Left hindlimb (tissue), 1 donor: ENCODE results near the gene CALML5.

Experiments used
- DNase-seq: peaks from one replicate; pipeline ENCODE4 v3.0.0-alpha.2; 2018

CALML5 gene

GRCh38 chr10:5498791-5499492 is 428 bp downstream of the CALML5 start:
- DNase-seq, result peak; percentile 26

- DNase-seq, result peak; percentile 18
Observed at GRCh38 chr10:5497948-5498730, 1.2 kb downstream of the CALML5 start.

DNA sequence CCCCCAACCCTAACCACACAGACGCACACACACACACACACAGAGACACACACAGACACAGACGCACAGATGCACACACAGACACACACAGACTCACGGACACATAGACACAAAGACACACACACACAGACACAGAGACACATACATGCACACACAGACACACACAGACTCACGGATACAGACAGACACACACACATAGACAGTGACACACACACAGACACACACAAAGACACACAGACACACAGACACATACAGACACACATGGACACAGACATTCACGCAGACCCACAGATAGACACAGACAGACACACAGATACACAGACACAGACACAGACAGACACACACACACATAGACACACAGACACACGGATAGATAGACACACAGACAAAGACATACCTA is 2.1 kb downstream of the CALML5 start:
- DNase-seq, result peak; percentile 3

DNA sequence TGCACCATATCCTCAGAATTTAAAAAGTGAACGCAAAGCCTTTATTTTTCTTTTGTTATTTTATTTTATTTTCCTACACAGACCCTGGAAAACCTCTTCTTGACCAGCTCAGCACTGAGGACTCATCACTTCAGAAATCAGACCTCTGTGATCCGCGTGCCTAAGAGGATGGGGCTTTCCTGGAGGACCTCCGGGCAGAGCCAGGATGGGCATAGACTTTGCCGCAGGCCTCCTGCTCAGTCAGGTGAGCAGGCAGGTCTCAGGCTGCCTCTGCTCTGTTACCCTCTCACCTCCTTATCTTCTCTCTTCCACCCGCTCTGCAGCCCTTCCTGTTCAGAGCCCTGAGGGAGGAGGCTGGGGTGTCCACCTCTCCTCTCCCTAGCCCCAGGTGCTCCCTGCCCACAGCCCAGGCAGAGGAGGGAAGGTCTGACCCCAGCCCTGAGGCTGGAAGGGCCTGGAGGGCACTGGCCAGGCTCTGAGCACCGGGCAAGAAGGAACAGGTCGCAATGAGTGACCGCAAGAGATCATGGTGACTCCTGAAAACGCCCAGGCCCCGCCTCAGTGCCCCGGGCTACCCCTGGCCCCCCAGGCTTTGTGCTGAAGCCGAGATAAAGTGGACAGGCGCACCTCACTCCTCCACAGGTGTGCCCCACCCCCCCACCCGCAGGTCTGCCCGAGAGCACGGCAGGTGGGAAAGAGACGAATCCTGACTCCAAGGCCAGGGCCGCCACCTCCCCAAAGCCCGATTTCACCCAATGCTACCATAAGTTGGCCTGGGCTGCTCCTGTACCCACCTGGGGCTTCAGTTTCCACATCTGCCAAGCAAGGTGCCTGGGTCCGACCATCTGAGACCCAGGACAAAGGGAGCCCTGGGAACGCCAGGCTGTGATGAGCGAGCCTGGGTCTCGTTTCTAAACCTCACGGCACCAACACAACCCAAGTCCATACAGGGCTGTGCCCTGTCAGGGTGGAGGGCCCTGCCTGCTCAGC is 2.8 kb downstream of the CALML5 start:
- DNase-seq, result peak; percentile 24

DNA sequence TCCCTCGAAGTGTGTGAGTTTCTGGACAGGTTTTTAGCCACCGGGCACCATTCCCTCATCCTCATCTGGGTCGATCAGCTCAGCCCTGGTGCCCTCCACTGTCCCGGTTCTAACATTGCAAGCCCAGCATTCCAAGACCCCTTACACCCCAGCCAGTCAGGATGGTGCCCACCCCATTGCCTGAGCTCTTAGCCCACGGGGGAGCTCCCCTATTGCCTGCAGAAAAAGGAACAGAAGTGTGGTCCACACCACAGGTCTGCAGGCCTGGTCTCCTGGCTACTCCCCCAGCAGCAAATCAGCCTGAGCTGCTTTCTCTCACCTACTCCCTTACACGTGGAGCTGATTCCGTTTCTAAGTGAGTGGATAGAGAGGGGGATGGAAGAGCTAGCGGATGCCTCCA is 4.8 kb downstream of the CALML5 start:
- no peak for DNase-seq

DNA sequence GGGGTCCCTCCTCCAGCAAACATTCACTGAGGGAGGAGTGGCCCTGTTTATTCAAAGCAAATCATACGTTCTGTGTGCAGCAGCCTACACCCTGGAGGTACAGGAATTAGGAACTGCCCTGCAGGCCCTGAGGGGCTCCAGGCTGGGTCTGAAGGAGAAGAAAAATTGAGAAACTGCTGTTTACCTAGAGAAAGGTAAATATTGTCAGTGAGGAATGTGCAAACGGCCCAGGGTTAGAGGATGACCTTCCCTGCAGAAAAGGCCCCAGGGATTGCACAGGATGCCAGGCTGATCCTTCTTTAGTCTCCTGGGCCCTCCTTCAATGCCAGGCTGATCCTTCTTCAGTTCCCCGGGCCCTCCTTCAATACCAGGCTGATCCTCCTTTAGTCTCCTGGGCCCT is 5.7 kb downstream of the CALML5 start:
- peak; percentile 3 for DNase-seq

DNA sequence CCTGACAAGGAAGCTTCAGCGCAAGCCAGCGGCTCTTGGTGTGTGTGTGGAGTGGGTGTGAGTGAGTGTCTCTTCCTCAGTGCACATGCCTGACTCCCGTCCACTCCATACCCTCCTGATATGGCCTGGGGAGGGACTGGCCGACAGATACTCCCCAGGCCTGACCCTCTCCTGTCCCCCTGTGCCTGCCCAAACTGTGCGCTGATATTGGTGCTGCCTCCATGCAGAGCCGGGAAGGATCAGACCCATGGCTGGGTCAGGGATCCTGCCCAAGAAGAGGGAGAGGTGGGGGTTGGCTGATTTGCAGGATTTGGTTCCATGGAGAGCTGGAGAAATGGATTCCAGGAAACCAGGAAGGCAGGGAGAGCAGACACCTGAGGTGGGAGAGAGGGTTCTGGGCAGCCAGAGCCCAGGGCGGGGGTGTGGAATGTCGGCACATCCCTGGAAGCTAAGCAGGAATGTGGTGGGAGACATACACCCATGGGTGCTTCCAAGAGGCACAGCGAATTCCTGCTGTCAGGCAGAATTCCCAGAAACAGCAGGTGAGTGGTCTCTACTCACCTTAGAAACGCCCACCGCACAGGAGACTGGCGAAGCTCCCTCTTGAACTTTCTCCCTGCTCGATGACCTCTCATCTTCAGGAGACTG is 6.3 kb downstream of the CALML5 start:
- peak; percentile 16 for DNase-seq

DNA sequence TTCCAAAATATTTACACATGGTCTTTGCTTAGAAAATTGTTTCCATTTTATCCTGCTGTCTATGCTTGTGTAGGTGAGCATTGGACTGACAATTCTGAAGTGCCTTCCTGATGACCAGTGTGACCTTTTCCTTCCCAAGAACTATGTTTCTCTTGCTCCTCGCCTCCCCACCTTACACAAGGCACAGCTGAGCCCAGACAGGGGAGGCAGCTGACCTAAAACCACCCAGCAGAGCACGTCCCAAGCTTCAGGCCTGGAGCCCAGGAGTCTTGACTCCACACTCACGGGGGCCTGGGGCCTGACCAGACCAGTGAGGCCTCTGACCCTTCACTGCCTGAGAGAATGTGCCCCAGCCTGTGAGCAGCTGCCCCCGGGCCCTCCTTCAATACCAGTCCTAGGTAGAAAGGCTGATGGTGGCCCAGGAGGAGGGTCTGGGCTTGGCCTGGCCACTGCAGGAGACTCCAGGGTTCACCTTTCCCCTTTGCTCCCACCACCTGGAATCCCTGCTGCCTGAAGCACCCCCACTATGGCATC is 7.0 kb downstream of the CALML5 start:
- peak; percentile 16 for DNase-seq

- DNase-seq, result no peak
Observed at GRCh38 chr10:5491477-5491876, 7.9 kb downstream of the CALML5 start.

- no peak for DNase-seq
Observed at GRCh38 chr10:5490698-5491464, 8.5 kb downstream of the CALML5 start.

- no peak for DNase-seq
Observed at GRCh38 chr10:5490032-5490431, 9.3 kb downstream of the CALML5 start.

- peak; percentile 29 for DNase-seq
Observed at GRCh38 chr10:5488272-5489161, 10.9 kb downstream of the CALML5 start.

GRCh38 chr10:5486853-5487235 is 12.5 kb downstream of the CALML5 start:
- DNase-seq, result peak; percentile 21

- peak; percentile 23 for DNase-seq
Observed at GRCh38 chr10:5485948-5486852, 13.2 kb downstream of the CALML5 start.

GRCh38 chr10:5485290-5485689 is 14.1 kb downstream of the CALML5 start:
- no peak for DNase-seq

GRCh38 chr10:5484205-5484604 is 15.2 kb downstream of the CALML5 start:
- peak; percentile 6 for DNase-seq

DNA sequence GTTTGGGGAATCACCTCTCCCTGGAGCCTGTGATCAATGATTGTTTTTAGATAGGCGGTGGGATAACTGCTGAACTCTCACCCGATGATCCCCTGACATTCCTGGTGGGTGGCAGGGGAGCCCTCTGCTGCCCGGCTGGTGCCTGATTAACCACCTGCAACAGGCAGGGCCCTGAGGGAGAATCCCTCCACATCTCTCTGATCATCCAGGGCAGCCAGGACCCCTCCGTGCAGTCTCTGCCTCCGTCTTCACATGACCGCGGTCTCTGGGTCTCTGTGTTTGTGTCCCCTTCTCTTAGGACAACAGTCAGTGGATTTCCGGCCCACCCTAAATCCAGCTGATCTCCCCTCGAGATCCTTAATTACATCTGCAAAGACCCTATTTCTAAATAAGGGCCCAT is 17.4 kb downstream of the CALML5 start:
- no peak for DNase-seq

DNA sequence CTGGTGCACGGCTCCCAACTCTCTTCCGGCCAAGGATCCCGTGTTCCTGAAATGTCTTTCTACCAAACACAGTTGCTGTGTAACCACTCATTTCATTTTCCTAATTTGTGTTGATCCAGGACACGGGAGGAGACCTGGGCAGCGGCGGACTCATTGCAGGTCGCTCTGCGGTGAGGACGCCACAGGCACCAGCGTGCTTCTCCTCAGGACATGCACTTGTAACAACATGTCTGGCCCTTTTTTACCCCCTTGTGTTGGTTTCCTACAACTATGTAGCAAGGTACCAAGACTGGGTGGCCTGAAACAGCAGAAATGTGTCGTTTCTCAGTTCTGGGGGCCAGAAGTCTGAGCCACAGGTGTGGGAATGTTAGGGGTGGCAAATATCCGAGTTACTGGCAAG is 18.2 kb downstream of the CALML5 start:
- no peak for DNase-seq
